GM12878 (cell line): ENCODE results near the gene DDX56. TPM values are rescaled to one million over a fixed set of nuclear protein-coding genes. Genes with fewer than 3 reads are reported as not detected.

Experiments used
- BCL11A ChIP-seq: IDR thresholded peaks from 2 replicates; pipeline ENCODE4 v1.6.1; 2011; ENCODE audit warnings: low read depth, low read length
- BHLHE40 ChIP-seq, 2 experiments: fragments of 450-650 bp in 1 of 2; IDR thresholded peaks; 2 replicates each; pipeline ENCODE4 v1.6.1; 2011 to 2017; ENCODE audit warnings: low read depth in 2 of 2, borderline replicate concordance in 1 of 2, improper control_type of control experiment in 1 of 2, low read length in 1 of 2, mild to moderate bottlenecking in 1 of 2
- BMI1 ChIP-seq: fragments of 450-650 bp; IDR thresholded peaks from 2 replicates; pipeline ENCODE4 v1.6.1; 2016; ENCODE audit warnings: mild to moderate bottlenecking, moderate library complexity, borderline replicate concordance
- CBFB ChIP-seq: IDR thresholded peaks from 2 replicates; pipeline ENCODE4 v1.6.1; 2016; ENCODE audit warnings: antibody characterized with exemption, low read depth
- CBX3 ChIP-seq: fragments of 200-600 bp; sonication (generic); IDR thresholded peaks from 2 replicates; pipeline ENCODE4 v1.6.1; 2016; ENCODE audit warnings: low read depth, borderline replicate concordance
- CREB1 ChIP-seq: IDR thresholded peaks from 2 replicates; pipeline ENCODE4 v1.6.1; 2012; ENCODE audit warnings: low read depth, mild to moderate bottlenecking, inconsistent platforms
- FOXK2 ChIP-seq: fragments of 450-650 bp; IDR thresholded peaks from 2 replicates; pipeline ENCODE4 v1.6.1; 2017; ENCODE audit warnings: mild to moderate bottlenecking, moderate library complexity
- FOXM1 ChIP-seq: IDR thresholded peaks from 2 replicates; pipeline ENCODE4 v1.6.1; 2012; ENCODE audit warnings: low read depth, mild to moderate bottlenecking, inconsistent platforms, low read length, moderate library complexity
- GATAD2B ChIP-seq: fragments of 450-650 bp; conservative IDR thresholded peaks from 2 replicates; pipeline ENCODE4 v1.6.1; 2017; ENCODE audit warnings: low read depth, mild to moderate bottlenecking, moderate library complexity
- IRF5 ChIP-seq: fragments of 450-650 bp; IDR thresholded peaks from 2 replicates; pipeline ENCODE4 v1.6.1; 2017; ENCODE audit warnings: borderline replicate concordance
- JUNB ChIP-seq: IDR thresholded peaks from 2 replicates; pipeline ENCODE4 v1.6.1; 2016; ENCODE audit warnings: antibody characterized with exemption, mild to moderate bottlenecking
- LARP7 ChIP-seq: fragments of 450-650 bp; IDR thresholded peaks from 2 replicates; pipeline ENCODE4 v1.6.1; 2017; ENCODE audit warnings: mild to moderate bottlenecking
- MEF2A ChIP-seq: IDR thresholded peaks from 2 replicates; pipeline ENCODE4 v1.6.1; 2011; ENCODE audit warnings: low read depth, mild to moderate bottlenecking, low read length, moderate library complexity; ENCODE audit not compliant: insufficient read depth
- MEF2B ChIP-seq: fragments of 450-650 bp; IDR thresholded peaks from 2 replicates; pipeline ENCODE4 v1.6.1; 2018; ENCODE audit warnings: mild to moderate bottlenecking, moderate library complexity; ENCODE audit not compliant: partially characterized antibody, poor library complexity, severe bottlenecking
- NBN ChIP-seq: fragments of 450-650 bp; IDR thresholded peaks from 2 replicates; pipeline ENCODE4 v1.6.1; 2016
- NFXL1 ChIP-seq: fragments of 450-650 bp; IDR thresholded peaks from 2 replicates; pipeline ENCODE4 v1.6.1; 2017; ENCODE audit warnings: antibody characterized with exemption, mild to moderate bottlenecking, borderline replicate concordance
- PAX5 ChIP-seq: IDR thresholded peaks from 2 replicates; pipeline ENCODE4 v1.6.1; 2011; ENCODE audit warnings: low read depth, low read length, borderline replicate concordance
- PML ChIP-seq: IDR thresholded peaks from 2 replicates; pipeline ENCODE4 v1.6.1; 2012; ENCODE audit warnings: low read length, inconsistent platforms
- POLR2A ChIP-seq: IDR thresholded peaks from 2 replicates; pipeline ENCODE4 v1.6.1; 2011; ENCODE audit warnings: low read depth, mild to moderate bottlenecking, low read length
- RAD21 ChIP-seq: IDR thresholded peaks from 2 replicates; pipeline ENCODE4 v1.6.1; 2011; ENCODE audit warnings: mild to moderate bottlenecking, low read depth, low read length, moderate library complexity; ENCODE audit not compliant: insufficient read depth
- RAD51 ChIP-seq: fragments of 450-650 bp; IDR thresholded peaks from 2 replicates; pipeline ENCODE4 v1.6.1; 2016; ENCODE audit warnings: moderate library complexity, mild to moderate bottlenecking, inconsistent platforms
- SKIL ChIP-seq: fragments of 450-650 bp; IDR thresholded peaks from 2 replicates; pipeline ENCODE4 v1.6.1; 2017; ENCODE audit warnings: mild to moderate bottlenecking, low read depth, inconsistent platforms; ENCODE audit not compliant: poor library complexity, severe bottlenecking
- SMAD1 ChIP-seq: fragments of 450-650 bp; IDR thresholded peaks from 2 replicates; pipeline ENCODE4 v1.6.1; 2018; ENCODE audit warnings: mild to moderate bottlenecking, low read depth; ENCODE audit not compliant: partially characterized antibody
- SMAD5 ChIP-seq: IDR thresholded peaks from 2 replicates; pipeline ENCODE4 v1.6.1; 2016; ENCODE audit warnings: antibody characterized with exemption, low read depth
- SREBF1 ChIP-seq: IDR thresholded peaks from 2 replicates; pipeline ENCODE4 v1.6.1; 2012; ENCODE audit warnings: mild to moderate bottlenecking, low read length
- SRF ChIP-seq, 2 experiments: IDR thresholded peaks; 2 replicates each; pipeline ENCODE4 v1.6.1; 2011; ENCODE audit warnings: low read depth in 2 of 2, low read length in 2 of 2, mild to moderate bottlenecking in 1 of 2, moderate library complexity in 1 of 2
- SUZ12 ChIP-seq: fragments of 200-600 bp; sonication (generic); IDR thresholded peaks from one replicate; pipeline ENCODE4 v1.6.1; 2018; ENCODE audit warnings: antibody characterized with exemption, mild to moderate bottlenecking; ENCODE audit not compliant: unreplicated experiment
- TARDBP ChIP-seq: IDR thresholded peaks from 2 replicates; pipeline ENCODE4 v1.6.1; 2016; ENCODE audit warnings: borderline replicate concordance
- WRNIP1 ChIP-seq: IDR thresholded peaks from 2 replicates; pipeline ENCODE4 v1.6.1; 2011; ENCODE audit warnings: low read depth, low read length, improper control_type of control experiment, borderline replicate concordance
- ZNF384 ChIP-seq: IDR thresholded peaks from 2 replicates; pipeline ENCODE4 v1.6.1; 2012; ENCODE audit warnings: low read depth, mild to moderate bottlenecking, low read length, improper control_type of control experiment, borderline replicate concordance
- ZZZ3 ChIP-seq: IDR thresholded peaks from 2 replicates; pipeline ENCODE4 v1.6.1; 2011; ENCODE audit warnings: low read depth; ENCODE audit not compliant: control insufficient read depth, insufficient read length
- polyA plus RNA-seq, 11 experiments: library from polyadenylated mRNA; depleted of rRNA in 4 of 11; unstranded in 6 of 11; stranded (reverse) in 5 of 11; fragments of >200 nt; fragmentation: Nextera tagmentation in 4 of 11; fragmentation: Illumina TruSeq in 1 of 11; extraction: Ambion mirVana in 4 of 11; extraction: Trizol in 1 of 11; gene quantifications; 1 replicate in 1 of 11; 2 replicates in 10 of 11; pipeline versions ENCODE4 v1.2.1 to v1.2.3, GENCODE V29; 2011 to 2016; ENCODE audit warnings: inconsistent platforms in 2 of 11, missing spikeins in 2 of 11, low read depth in 1 of 11
- total RNA-seq, 4 experiments: library from RNA; depleted of rRNA in 3 of 4; stranded (reverse); fragments of >200 nt in 3 of 4; fragmentation: Illumina TruSeq in 1 of 4; extraction: Trizol in 1 of 4; gene quantifications; 2 replicates each; pipeline versions ENCODE4 v1.2.1 to v1.2.3, GENCODE V29; 2013 to 2021

The DDX56 gene
- total and polyA plus RNA-seq, 10 of the 15 experiments (the other 5 are each of a cell fraction or from before 2014, with no cell fraction given) = 19.8 to 136 (median 81.3) TPM

GRCh38 chr7:44581879-44582603, 8.3 kb upstream of the DDX56 start, which contains the start of gene TMED4 (continued):
- TF ChIP-seq MEF2A = no peak
- TF ChIP-seq PAX5 = no peak
- TF ChIP-seq ZZZ3 = no peak
- no peak for TF ChIP-seq CBX3
- TF ChIP-seq WRNIP1 = no peak
- 0 out of 2 replicates have a peak, but pooled peaks have one; percentile 18 for TF ChIP-seq SMAD5
- TF ChIP-seq BHLHE40 (IDR thresholded peaks at IDR 0.05; ENCODE audit: borderline replicate concordance in 1 of 2, low read depth in 2 of 2, low read length in 1 of 2) = peak; percentile 4 to 38; a peak in 1 of 4 replicates
- peak; percentile 80 for TF ChIP-seq LARP7
- peak; percentile 30; the same call in 1 of the 2 replicates for TF ChIP-seq GATAD2B
- TF ChIP-seq BCL11A = no peak
- TF ChIP-seq BMI1 = no peak
- TF ChIP-seq TARDBP = no peak
- 0 out of 2 replicates have a peak, but pooled peaks have one; percentile 37 for TF ChIP-seq NBN
- TF ChIP-seq RAD51 = no peak
- no peak for TF ChIP-seq NFXL1
- no peak for TF ChIP-seq ZNF384
- TF ChIP-seq FOXK2 = no peak
- TF ChIP-seq RAD21 = no peak
- no peak for TF ChIP-seq SUZ12
- TF ChIP-seq POLR2A = peak; percentile 98
- no peak for TF ChIP-seq SMAD1
- TF ChIP-seq PML = peak; percentile 90
- no peak for TF ChIP-seq SKIL
- no peak for TF ChIP-seq FOXM1
- TF ChIP-seq SRF (IDR thresholded peaks at IDR 0.05; ENCODE audit: low read depth in 2 of 2, low read length in 2 of 2) = peak in 1 of 2 experiments; percentile 16; a peak in 1 of 4 replicates
- no peak for TF ChIP-seq IRF5
- no peak for TF ChIP-seq JUNB
- no peak for TF ChIP-seq SREBF1
- peak; percentile 53 for TF ChIP-seq CREB1
- TF ChIP-seq CBFB = peak; percentile 64; the same call in 1 of the 2 replicates
- TF ChIP-seq MEF2B = no peak
